Activated CD8-positive, alpha-beta T cell treated with anti-CD3 and anti-CD28 coated beads, Interleukin-2, amount 10 ng/mL, durations not matched to agents 7 days and 5 days (primary cell): ENCODE results near the gene STXBP1. TPM values are rescaled to one million over a fixed set of nuclear protein-coding genes. Genes with fewer than 3 reads are reported as not detected.
A peak's percentile ranks its signal among the peaks of the same experiment; 100 is the strongest.
"Not testable (repeated sequence)": the region's sequence is repeated elsewhere in the genome, so short reads cannot be mapped to it uniquely, and the experiment has no call there.

ENCODE experiments used
- ATAC-seq: fragments of 150-1000 bp; cut with Tn5 transposase; one replicate; pipeline ENCODE4 v1.10.0; 2021; ENCODE audit warnings: moderate library complexity
- CTCF ChIA-PET: fragments of 350-600 bp; sonication (Branson Sonifier 250); formaldehyde crosslinking; loops from one replicate; lab custom pipeline; 2021; ENCODE audit warnings: antibody characterized with exemption; lab: Charles Lee
- POLR2A ChIA-PET: fragments of 350-600 bp; sonication (Branson Sonifier 250); formaldehyde crosslinking; loops from one replicate; lab custom pipeline; 2021; ENCODE audit warnings: antibody characterized with exemption; lab: Charles Lee
- DNase-seq: peaks from one replicate; pipeline ENCODE4 v3.0.0-alpha.2; 2020
- H3K27ac Mint-ChIP-seq: one replicate; pipeline ENCODE4 v1.8.0; 2021; ENCODE audit warnings: mild to moderate bottlenecking, mixed read lengths
- H3K27me3 Mint-ChIP-seq: one replicate; pipeline ENCODE4 v1.8.0; 2021; ENCODE audit warnings: low read depth, mixed read lengths
- H3K36me3 Mint-ChIP-seq: one replicate; pipeline ENCODE4 v1.8.0; 2021; ENCODE audit warnings: low read depth, mixed read lengths
- H3K4me1 Mint-ChIP-seq: one replicate; pipeline ENCODE4 v1.8.0; 2021; ENCODE audit warnings: low read depth, mixed read lengths
- H3K4me3 Mint-ChIP-seq: one replicate; pipeline ENCODE4 v1.8.0; 2021; ENCODE audit warnings: mild to moderate bottlenecking, mixed read lengths
- H3K9me3 Mint-ChIP-seq: one replicate; pipeline ENCODE4 v1.8.0; 2022; ENCODE audit warnings: mixed read lengths; ENCODE audit not compliant: insufficient read depth
- total RNA-seq, 2 experiments: library from RNA; stranded (reverse); gene quantifications; one replicate each; pipeline ENCODE4 v1.2.3, GENCODE V29; 2021

STXBP1 gene
- total RNA-seq, 2 experiments from 2014 or later: 24.2 to 25.3 TPM

- ChIA-PET POLR2A (interaction anchor here (0.6 to 2.3 kb wide), 3 partner anchors 9 to 167 kb away, joined by 3 to 18 read pairs (median 5); no protein-coding TSS in a partner anchor), CTCF (interaction anchor here (0.6 to 2.5 kb wide), 13 partner anchors 8 to 291 kb away, joined by 3 to 13 read pairs (median 4); partner anchors contain the start of genes SH2D3C and TOR2A)
- Mint-ChIP-seq H3K4me3 (peak overlapping the region; percentile 82), H3K27ac (peak overlapping the region; percentile 93), H3K36me3 (peaks cover 9% of the 10 kb centered on the region), H3K9me3 (no peaks in the 10 kb centered on the region), H3K27me3 (no peaks in the 10 kb centered on the region), H3K4me1 (peaks cover 58% of the 10 kb centered on the region)
- DNase-seq: peak; percentile 88
- peak; percentile 99 for ATAC-seq
Observed at GRCh38 chr9:127578952-127579853, 32.9 kb upstream of the STXBP1 start.

- Mint-ChIP-seq H3K27me3 (no peaks in the 10 kb centered on the region), H3K4me1 (peaks cover 51% of the 10 kb centered on the region), H3K4me3 (peak overlapping the region; percentile 82), H3K9me3 (no peaks in the 10 kb centered on the region), H3K27ac (peak overlapping the region; percentile 67), H3K36me3 (peaks cover 9% of the 10 kb centered on the region)
- ATAC-seq (no peak), DNase-seq (no peak)
- ChIA-PET CTCF (interaction anchor here (0.9 to 3.2 kb wide), 8 partner anchors 9 to 341 kb away, joined by 3 to 13 read pairs (median 6); partner anchors contain the start of gene TOR2A), POLR2A (no interaction called here)
Observed at GRCh38 chr9:127580366-127580765, 31.7 kb upstream of the STXBP1 start.

DNA sequence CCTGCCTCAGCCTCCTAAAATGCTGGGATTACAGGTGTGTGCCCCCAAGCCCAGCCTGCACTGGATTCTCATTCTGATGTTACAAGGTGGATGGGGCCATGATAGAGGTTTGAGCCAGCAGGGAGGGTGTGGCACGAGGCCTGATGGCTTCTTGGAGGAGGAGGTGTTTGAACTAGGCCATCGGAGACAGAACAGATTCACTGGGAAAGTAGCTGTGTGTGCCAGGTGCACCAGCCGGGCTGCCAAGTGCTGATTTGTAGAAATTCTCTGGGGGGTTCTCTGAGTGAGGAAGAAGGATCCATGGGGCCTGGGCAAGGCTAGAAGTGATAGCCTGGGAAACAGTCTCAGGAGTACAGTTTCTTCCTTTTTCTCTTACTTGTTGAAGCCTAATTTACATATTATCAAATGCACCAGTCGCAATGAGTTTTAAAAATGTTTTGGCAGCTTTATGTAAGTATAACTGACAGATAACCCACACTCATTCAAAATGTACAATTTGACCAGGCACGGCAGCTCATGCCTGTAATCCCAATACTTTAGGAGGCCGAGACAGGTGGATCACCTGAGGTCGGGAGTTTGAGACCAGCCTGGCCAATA is 31.1 kb upstream of the STXBP1 start:
- ChIA-PET POLR2A (no interaction called here), CTCF (interaction anchor here (0.9 to 3.2 kb wide), 5 partner anchors 9 to 340 kb away, joined by 3 to 12 read pairs (median 3); no protein-coding TSS in a partner anchor)
- no peaks in the 10 kb centered on the region for H3K27me3 Mint-ChIP-seq
- H3K27ac Mint-ChIP-seq: peak overlapping the region; percentile 3
- H3K9me3 Mint-ChIP-seq: no peaks in the 10 kb centered on the region
- peak overlapping the region; percentile 82 for H3K4me3 Mint-ChIP-seq
- H3K4me1 Mint-ChIP-seq: peaks cover 53% of the 10 kb centered on the region
- ATAC-seq: no peak
- DNase-seq: no peak
- H3K36me3 Mint-ChIP-seq: peaks cover 9% of the 10 kb centered on the region

DNA sequence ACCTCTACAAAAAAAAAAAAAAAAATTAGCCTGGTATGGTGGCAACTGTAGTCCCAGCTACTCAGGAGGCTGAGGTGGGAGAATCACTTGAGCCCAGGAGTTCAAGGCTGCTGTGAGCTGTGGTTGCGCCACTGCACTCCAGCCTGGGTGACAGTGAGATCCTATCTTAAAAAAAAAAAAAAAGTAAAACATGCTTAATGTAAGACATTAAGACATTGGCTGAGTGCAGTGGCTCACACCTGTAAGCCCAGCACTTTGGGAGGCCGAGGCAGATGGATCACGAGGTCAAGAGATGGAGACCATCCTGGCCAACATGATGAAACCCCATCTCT is 27.6 kb upstream of the STXBP1 start:
- ChIA-PET POLR2A (interaction anchor here (0.9 to 1.2 kb wide), 2 partner anchors 9 to 133 kb away, joined by 3 read pairs; partner anchors contain the start of genes LRSAM1 and RPL12), CTCF (interaction anchor here (1.2 to 4.4 kb wide), 9 partner anchors 10 to 150 kb away, joined by 3 to 43 read pairs (median 11); partner anchors contain the start of gene TOR2A)
- not testable (repeated sequence) for H3K36me3 Mint-ChIP-seq, H3K27me3 Mint-ChIP-seq, DNase-seq, ATAC-seq, H3K27ac Mint-ChIP-seq, H3K9me3 Mint-ChIP-seq, H3K4me3 Mint-ChIP-seq
- peaks cover 37% of the 10 kb centered on the region for H3K4me1 Mint-ChIP-seq

- Mint-ChIP-seq H3K36me3 (peaks cover 9% of the 10 kb centered on the region), H3K27me3 (peaks cover 12% of the 10 kb centered on the region), H3K4me1 (peaks cover 36% of the 10 kb centered on the region), H3K9me3 (no peaks in the 10 kb centered on the region), H3K4me3 (no peak overlapping the region), H3K27ac (no peak overlapping the region)
- CTCF ChIA-PET: interaction anchor here (0.9 to 4.4 kb wide), 14 partner anchors 11 to 297 kb away, joined by 3 to 43 read pairs (median 4); partner anchors contain the start of gene TOR2A
- POLR2A ChIA-PET: interaction anchor here (0.9 to 1.3 kb wide), 4 partner anchors 9 to 134 kb away, joined by 3 read pairs; partner anchors contain the start of genes LRSAM1 and RPL12
- ATAC-seq (no peak), DNase-seq (no peak)
Observed at GRCh38 chr9:127585161-127585819, 26.8 kb upstream of the STXBP1 start.

- Mint-ChIP-seq H3K36me3 (peaks cover 6% of the 10 kb centered on the region), H3K9me3 (no peaks in the 10 kb centered on the region), H3K27me3 (peaks cover 12% of the 10 kb centered on the region), H3K27ac (peak overlapping the region; percentile 56), H3K4me1 (peaks cover 28% of the 10 kb centered on the region), H3K4me3 (no peak overlapping the region)
- POLR2A ChIA-PET: interaction anchor here (1.0 to 1.3 kb wide), 2 partner anchors 17 to 135 kb away, joined by 3 read pairs; partner anchors contain the start of genes LRSAM1 and RPL12
- DNase-seq (no peak), ATAC-seq (peak; percentile 7)
- CTCF ChIA-PET: interaction anchor here (0.9 to 4.4 kb wide), 13 partner anchors 12 to 298 kb away, joined by 3 to 43 read pairs (median 5); partner anchors contain the start of gene TOR2A
Observed at GRCh38 chr9:127586096-127586495, 26.0 kb upstream of the STXBP1 start.

GRCh38 chr9:127586537-127586936 is 25.5 kb upstream of the STXBP1 start:
- Mint-ChIP-seq H3K4me1 (peaks cover 27% of the 10 kb centered on the region), H3K9me3 (no peaks in the 10 kb centered on the region), H3K4me3 (no peak overlapping the region), H3K27me3 (peaks cover 12% of the 10 kb centered on the region), H3K36me3 (peaks cover 5% of the 10 kb centered on the region), H3K27ac (peak overlapping the region; percentile 39)
- ChIA-PET POLR2A (no interaction called here), CTCF (interaction anchor here (0.7 to 4.4 kb wide), 9 partner anchors 8 to 148 kb away, joined by 3 to 43 read pairs (median 5); partner anchors contain the start of gene TOR2A)
- ATAC-seq (peak; percentile 80), DNase-seq (peak; percentile 75)

DNA sequence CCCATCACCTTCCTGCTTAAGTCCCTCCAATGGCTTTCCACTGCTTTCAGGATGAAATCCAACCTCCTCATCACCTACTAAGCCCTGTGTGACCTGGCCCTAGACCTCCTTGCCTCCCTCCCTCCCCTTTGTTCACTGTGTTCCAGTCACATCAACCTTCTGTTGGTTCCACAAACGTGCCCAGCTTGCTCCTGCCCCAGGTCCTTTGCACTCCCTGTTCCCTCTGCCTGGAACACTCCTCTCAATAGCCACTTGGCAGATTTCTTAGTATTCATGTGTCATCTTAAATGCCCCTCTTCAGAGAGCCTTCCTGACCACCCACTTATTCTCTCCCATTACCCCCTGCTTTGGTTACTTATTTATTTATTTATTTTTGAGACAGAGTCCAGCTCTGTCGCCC is 24.1 kb upstream of the STXBP1 start:
- Mint-ChIP-seq H3K36me3 (peaks cover 5% of the 10 kb centered on the region), H3K4me3 (no peak overlapping the region), H3K27ac (no peak overlapping the region), H3K9me3 (no peaks in the 10 kb centered on the region), H3K27me3 (peaks cover 12% of the 10 kb centered on the region), H3K4me1 (peaks cover 27% of the 10 kb centered on the region)
- DNase-seq (no peak), ATAC-seq (no peak)
- CTCF ChIA-PET: interaction anchor here (1.4 to 4.4 kb wide), 6 partner anchors 20 to 333 kb away, joined by 3 to 51 read pairs (median 10); partner anchors contain the start of gene TOR2A
- POLR2A ChIA-PET: no interaction called here

DNA sequence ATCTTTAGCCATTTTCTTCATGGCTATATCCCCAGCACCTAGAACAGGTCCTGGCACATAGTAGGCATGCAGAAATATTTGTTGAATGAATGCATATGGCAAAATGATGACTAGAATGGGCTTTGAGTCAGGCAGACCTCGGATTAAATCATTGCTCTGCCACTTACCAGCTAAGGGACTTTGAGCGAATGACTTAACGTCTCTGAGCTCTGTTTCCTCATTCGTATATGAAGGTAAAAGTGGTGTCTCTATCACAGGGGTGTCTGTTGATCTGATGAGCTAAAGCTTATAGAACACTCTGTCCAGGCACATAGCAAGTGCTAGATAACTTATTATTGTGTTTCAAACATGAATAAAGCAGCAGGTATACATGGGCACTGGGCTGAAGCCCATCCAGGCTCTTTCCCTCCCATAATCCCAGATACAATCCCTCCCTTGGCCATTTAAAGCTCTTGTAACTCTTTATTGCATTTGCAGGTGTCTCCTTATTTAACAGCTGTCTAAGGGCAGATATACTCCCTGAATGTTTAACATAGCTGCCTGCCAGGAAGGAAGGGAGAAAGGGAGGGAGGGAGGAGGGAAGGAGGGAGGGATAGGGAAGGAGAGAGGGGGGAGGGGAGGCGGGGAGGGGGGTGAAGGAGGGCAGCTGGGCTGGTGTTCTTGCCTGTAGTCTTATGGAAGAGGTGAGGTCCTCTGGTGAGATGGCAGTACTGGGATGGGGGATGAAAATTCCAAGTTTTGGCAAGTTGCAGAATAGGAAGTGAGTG is 23.2 kb upstream of the STXBP1 start:
- ChIA-PET CTCF (interaction anchor here (0.9 to 3.5 kb wide), 14 partner anchors 8 to 332 kb away, joined by 3 to 51 read pairs (median 6); partner anchors contain the start of genes PTRH1, TOR2A and TTC16), POLR2A (interaction anchor here (0.8 kb wide), 1 partner anchor 146 kb away, joined by 3 read pairs; the partner anchor contains the start of gene TOR2A)
- no peak overlapping the region for H3K27ac Mint-ChIP-seq
- H3K4me1 Mint-ChIP-seq: peaks cover 19% of the 10 kb centered on the region
- no peaks in the 10 kb centered on the region for H3K36me3 Mint-ChIP-seq
- no peaks in the 10 kb centered on the region for H3K9me3 Mint-ChIP-seq
- H3K27me3 Mint-ChIP-seq: peaks cover 12% of the 10 kb centered on the region
- ATAC-seq (no peak), DNase-seq (no peak)
- H3K4me3 Mint-ChIP-seq: no peak overlapping the region

DNA sequence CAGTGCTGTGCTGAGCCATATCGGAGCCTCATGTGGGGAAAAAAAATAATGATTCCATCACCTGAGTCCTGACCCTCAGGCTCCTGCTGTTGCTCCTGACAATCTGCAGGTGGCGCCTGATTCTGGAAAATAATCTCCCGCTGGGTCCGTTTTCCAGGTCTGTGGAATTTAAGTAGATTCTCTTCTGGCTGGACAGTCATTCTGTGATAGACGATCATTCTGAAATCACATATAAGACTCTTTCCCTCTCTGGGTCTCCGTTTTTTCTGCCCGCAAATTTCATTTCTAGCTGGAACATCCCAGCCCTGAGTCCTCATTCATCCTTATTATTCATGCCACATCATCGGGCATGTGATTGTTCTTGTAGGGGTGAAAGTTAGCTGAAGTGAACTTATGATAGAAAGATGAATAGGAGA is 22.1 kb upstream of the STXBP1 start:
- Mint-ChIP-seq H3K4me1 (peaks cover 18% of the 10 kb centered on the region), H3K27ac (no peak overlapping the region), H3K36me3 (no peaks in the 10 kb centered on the region), H3K27me3 (peaks cover 12% of the 10 kb centered on the region), H3K9me3 (no peaks in the 10 kb centered on the region), H3K4me3 (no peak overlapping the region)
- peak; percentile 46 for DNase-seq
- ChIA-PET CTCF (interaction anchor here (0.9 to 3.5 kb wide), 20 partner anchors 9 to 331 kb away, joined by 3 to 51 read pairs (median 4); partner anchors contain the start of gene TOR2A), POLR2A (no interaction called here)
- peak; percentile 55 for ATAC-seq
